GM18868 (cell line): ENCODE results near the gene NMNAT2.
"Not testable (repeated sequence)": the region's sequence is repeated elsewhere in the genome, so short reads cannot be mapped to it uniquely, and the experiment has no call there.

Experiments
- ATAC-seq: cut with Tn5 transposase; IDR thresholded peaks from one replicate; pipeline ENCODE4 v1.9.1; 2021; ENCODE audit warnings: mild to moderate bottlenecking, moderate library complexity; ENCODE audit not compliant: unreplicated experiment

The NMNAT2 gene

GRCh38 chr1:183419399-183419798 lies 1.2 kb upstream of the NMNAT2 start:
- ATAC-seq: no peak

- ATAC-seq: no peak
Observed at GRCh38 chr1:183418696-183419095, 516 bp upstream of the NMNAT2 start.

DNA sequence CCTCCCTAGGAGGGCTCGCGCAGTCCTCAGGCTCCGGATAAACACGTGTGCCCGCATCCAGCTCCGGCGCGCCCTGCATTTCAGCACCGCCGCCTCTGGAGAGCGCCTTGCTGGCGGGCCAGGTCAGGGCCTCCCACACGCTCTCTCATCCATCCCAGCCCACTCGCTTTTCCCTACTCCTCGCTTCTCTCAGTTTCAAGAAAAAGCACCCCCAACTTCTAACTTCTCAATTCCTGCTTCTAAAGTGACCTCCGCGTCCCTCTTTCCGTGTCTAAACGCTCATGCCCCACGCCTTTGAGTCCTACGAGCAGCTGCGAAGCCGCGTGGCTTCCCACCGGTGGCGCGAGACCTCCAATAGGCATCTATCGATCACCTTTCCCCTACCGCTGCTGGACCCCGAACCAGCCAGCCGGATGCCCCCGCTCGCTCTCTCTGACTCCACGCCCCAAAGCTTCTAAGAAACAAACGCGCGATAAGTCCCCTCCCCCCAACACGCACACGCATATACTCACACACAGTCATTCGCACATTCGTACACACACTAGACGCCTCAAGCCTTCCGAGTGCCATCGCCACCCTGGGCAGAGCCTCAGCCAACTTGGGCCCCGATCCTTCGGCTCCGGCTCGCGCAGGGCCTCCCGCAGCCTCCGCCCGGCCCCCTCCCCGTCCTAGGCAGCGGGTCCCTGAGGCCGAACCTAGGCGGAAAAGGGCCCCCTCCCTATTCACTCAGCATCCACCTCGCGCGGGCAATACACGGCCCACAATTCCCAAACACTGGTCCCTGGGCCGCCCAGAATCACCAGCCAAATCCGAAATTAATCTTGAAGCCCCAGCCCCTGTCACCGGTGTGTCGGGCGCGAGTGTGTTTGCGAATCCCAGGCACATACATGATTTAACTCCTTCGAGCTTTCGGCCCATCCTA lies 1.1 kb downstream of the NMNAT2 start:
- no peak for ATAC-seq

GRCh38 chr1:183414365-183414764 lies 3.8 kb downstream of the NMNAT2 start:
- no peak for ATAC-seq

GRCh38 chr1:183411091-183411490 lies 7.1 kb downstream of the NMNAT2 start:
- ATAC-seq: no peak

DNA sequence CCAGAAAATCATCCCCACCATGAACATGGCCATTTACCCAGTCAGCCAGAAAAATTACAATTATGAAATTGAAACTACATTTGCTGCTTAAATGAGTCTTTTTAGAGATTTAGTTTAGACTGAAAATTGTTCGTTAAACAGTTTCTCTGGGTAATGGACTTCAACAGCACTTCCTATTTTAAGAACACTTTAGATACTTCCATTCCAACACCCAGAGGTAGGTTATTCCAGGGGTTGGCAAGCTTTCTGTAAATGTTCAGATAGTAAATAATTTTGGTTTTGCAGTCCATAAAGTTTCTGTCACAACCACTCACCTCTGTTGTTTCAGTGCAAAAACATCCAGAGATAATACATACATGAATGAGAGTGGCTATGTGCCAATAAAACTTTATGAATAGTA lies 10.2 kb downstream of the NMNAT2 start:
- ATAC-seq: no peak

GRCh38 chr1:183407474-183407873 lies 10.7 kb downstream of the NMNAT2 start:
- no peak for ATAC-seq

- no peak for ATAC-seq
Observed at GRCh38 chr1:183404476-183404875, 13.7 kb downstream of the NMNAT2 start.

- no peak for ATAC-seq
Observed at GRCh38 chr1:183403498-183403897, 14.7 kb downstream of the NMNAT2 start.

DNA sequence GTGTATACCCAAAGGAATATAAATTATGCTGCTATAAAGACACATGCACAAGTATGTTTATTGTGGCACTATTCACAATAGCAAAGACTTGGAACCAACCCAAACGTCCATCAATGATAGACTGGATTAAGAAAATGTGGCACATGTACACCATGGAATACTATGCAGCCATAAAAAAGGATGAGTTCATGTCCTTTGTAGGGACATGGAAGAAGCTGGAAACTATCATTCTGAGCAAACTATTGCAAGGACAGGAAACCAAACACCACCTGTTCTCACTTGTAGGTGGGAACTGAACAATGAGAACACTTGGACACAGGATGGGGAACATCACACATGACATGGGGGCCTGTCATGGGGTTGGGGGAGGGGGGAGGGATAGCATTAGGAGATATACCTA lies 16.6 kb downstream of the NMNAT2 start:
- ATAC-seq: not testable (repeated sequence)

DNA sequence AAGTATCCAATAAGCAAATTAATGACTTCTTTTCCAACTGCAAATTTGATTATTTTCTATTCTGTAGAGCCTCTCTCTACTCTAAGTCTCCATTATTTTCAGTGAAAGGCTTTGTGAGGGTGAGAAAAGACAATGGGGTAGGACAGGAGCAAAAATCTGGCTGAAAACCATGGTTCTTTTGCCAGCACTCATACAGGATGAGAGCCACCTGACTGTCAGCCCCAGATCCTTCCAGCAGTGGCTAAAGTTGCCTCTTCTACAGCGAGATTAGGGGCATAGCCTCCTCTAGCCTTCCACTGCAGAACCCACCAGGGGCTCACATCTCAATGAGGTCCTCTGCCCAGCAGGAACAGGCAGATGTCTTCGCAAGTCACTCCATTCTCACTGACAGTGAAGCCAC lies 23.7 kb downstream of the NMNAT2 start:
- ATAC-seq: no peak

DNA sequence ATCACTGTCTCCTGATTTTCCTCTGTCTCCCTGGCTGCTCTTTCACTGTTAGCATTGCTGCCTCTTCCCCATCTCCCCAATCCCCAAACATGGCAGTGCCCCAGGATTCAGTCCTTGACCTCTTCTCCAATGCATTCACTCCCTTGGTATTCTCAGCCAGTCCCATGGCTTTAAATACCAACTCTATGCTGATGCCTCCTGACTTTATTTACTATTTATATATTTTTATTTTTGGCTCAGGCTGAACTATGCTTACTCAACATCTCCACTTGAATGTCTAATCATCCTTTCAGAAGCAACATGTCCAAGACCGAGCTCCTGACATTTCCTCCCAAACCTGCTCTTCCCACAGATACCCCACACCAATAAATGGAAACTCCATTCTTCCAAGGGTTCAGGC lies 26.3 kb downstream of the NMNAT2 start:
- no peak for ATAC-seq

- no peak for ATAC-seq
Observed at GRCh38 chr1:183390561-183390960, 27.6 kb downstream of the NMNAT2 start.

GRCh38 chr1:183388735-183389134 lies 29.4 kb downstream of the NMNAT2 start:
- ATAC-seq: no peak

GRCh38 chr1:183385340-183386144 lies 32.6 kb downstream of the NMNAT2 start:
- ATAC-seq: no peak

GRCh38 chr1:183379951-183380350 lies 38.2 kb downstream of the NMNAT2 start:
- ATAC-seq: no peak

DNA sequence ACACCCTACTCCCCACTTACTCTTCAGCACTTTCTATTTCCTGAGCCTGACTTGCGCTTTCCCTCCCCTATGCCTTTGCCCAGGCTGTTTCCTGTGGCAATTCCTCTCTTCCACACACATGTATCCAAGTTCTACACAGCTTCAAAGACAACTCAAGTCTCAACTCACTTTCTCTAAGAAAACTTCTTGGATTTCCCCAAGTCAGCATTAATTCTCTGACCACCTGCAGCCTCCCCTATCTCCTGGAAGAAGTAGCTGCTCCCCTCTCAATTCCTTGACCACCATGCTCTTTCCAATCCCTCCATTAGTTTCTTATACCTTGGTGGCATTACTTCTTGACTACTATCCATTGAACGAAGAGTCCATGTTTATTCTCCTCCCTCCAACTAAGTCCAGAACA lies 42.8 kb downstream of the NMNAT2 start:
- ATAC-seq: no peak

- ATAC-seq: no peak
Observed at GRCh38 chr1:183374825-183375224, 43.4 kb downstream of the NMNAT2 start.

- no peak for ATAC-seq
Observed at GRCh38 chr1:183372586-183373230, 45.5 kb downstream of the NMNAT2 start.

DNA sequence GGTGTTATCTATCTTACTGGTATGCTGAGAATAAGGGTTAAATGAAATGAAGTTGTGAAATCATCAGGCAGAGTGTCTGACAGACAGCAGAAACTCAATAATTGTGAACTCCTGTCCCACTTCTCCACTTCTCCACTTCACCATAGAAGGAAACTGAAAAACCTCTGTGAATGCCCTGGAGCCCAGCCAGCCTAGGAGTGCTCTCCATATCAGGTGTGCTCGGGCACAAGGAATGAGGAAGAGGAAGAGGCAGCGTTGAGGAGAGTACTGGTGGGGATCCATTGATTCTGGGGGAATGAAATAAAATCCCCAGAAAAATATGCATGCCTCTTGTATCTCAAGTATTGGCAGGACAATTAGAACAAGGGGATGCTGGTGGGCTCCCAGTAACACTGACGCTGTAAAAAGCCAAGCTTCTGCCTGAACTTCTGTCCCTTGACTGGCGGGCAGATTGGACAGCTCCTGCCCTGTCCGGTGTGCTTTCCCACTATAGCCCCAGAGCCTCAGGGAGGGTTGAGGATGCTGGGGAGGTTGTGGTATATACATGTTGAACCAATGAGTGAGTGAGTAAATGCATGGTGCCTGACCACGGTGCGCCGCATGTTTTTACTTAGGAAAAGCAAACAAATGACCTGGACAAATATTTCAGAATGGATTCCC lies 47.7 kb downstream of the NMNAT2 start:
- no peak for ATAC-seq
